Kidney (tissue), 14 donors: Measurements from ENCODE around the gene ANGPTL4. TPM values are rescaled to one million over a fixed set of nuclear protein-coding genes. Genes with fewer than 3 reads are reported as not detected.

Experiments
- DNase-seq, 5 donors: peaks; one replicate each; pipeline ENCODE4 v3.0.0-alpha.2; 2013 to 2020
- FAIRE-seq: peaks from 2 replicates; lab custom pipeline; 2012; peaks lifted over from hg19 to GRCh38; lab: Jason Lieb, UNC
- H3K27ac ChIP-seq, 2 donors: one replicate each; pipeline ENCODE4 v1.7.0; 2013; ENCODE audit warnings: low read depth in 2 of 2, low read length in 2 of 2, inconsistent platforms in 1 of 2
- H3K27me3 ChIP-seq: one replicate; pipeline ENCODE4 v1.7.1; 2013; ENCODE audit warnings: low read length, inconsistent platforms; ENCODE audit not compliant: control insufficient read depth, insufficient read depth
- H3K36me3 ChIP-seq, 3 donors: one replicate each; pipeline versions ENCODE4 v1.7.0 to v1.7.1; 2013; ENCODE audit warnings: low read length in 3 of 3, control low read depth in 1 of 3, inconsistent platforms in 1 of 3; ENCODE audit not compliant: insufficient read depth in 3 of 3, control insufficient read depth in 2 of 3
- H3K4me1 ChIP-seq, 3 donors: one replicate each; pipeline versions ENCODE4 v1.7.0 to v1.7.1; 2013; ENCODE audit warnings: low read length in 3 of 3, inconsistent platforms in 1 of 3, low read depth in 1 of 3; ENCODE audit not compliant: control insufficient read depth in 2 of 3, insufficient read depth in 2 of 3
- H3K4me3 ChIP-seq, 3 donors: one replicate each; pipeline versions ENCODE4 v1.7.0 to v1.8.1; 2013; ENCODE audit warnings: low read length in 3 of 3, control low read depth in 1 of 3, inconsistent platforms in 1 of 3
- H3K9ac ChIP-seq, 3 donors: one replicate each; pipeline versions ENCODE4 v1.7.0 to v1.7.1; 2013; ENCODE audit warnings: low read length in 3 of 3, control low read depth in 1 of 3, inconsistent platforms in 1 of 3
- H3K9me3 ChIP-seq, 3 donors: one replicate each; pipeline versions ENCODE4 v1.7.0 to v1.7.1; 2013; ENCODE audit warnings: low read length in 3 of 3, control low read depth in 1 of 3, inconsistent platforms in 1 of 3; ENCODE audit not compliant: control insufficient read depth in 2 of 3, insufficient read depth in 1 of 3
- CTCF ChIP-seq: IDR thresholded peaks from 3 replicates; pipeline ENCODE4 v1.5.1; 2012; ENCODE audit warnings: mild to moderate bottlenecking, moderate library complexity, borderline replicate concordance; ENCODE audit not compliant: insufficient read depth; ENCODE audit errors: extremely low read depth
- intact Hi-C: fragments of 100-400 bp; cut with DNase I; formaldehyde crosslinking; loops from one replicate; pipeline ENCODE4 v1.11.1; 2022
- polyA plus RNA-seq: library from polyadenylated mRNA; stranded (reverse); fragments of 350-450 nt; fragmentation: Illumina TruSeq; extraction: RNeasy Lipid Tissue Mini Kit (QIAGEN cat#74804); gene quantifications from one replicate; pipeline ENCODE4 v1.2.3, GENCODE V29; 2014; ENCODE audit warnings: low read depth, low replicate concordance; ENCODE audit not compliant: insufficient read depth
- total RNA-seq: library from RNA; stranded (reverse); fragmentation: NEBNext Ultra II Directional; extraction: Animal tissue kit (Norgen Biotek cat#: 25700); gene quantifications from one replicate; pipeline ENCODE4 v1.2.1, GENCODE V29; 2021
- donor health status: control.
- donor health status: control.
- donor health status: control.
- donor health status: control.
- donor health status: control.
- donor health status: DM: yes; HTN: yes; CAD: no.
- donor health status: Normal renal cell carcinoma (clear cell type).

Gene ANGPTL4
- total and polyA plus RNA-seq, 2 donors from 2014 or later = 7.2 to 40.3 TPM

DNA sequence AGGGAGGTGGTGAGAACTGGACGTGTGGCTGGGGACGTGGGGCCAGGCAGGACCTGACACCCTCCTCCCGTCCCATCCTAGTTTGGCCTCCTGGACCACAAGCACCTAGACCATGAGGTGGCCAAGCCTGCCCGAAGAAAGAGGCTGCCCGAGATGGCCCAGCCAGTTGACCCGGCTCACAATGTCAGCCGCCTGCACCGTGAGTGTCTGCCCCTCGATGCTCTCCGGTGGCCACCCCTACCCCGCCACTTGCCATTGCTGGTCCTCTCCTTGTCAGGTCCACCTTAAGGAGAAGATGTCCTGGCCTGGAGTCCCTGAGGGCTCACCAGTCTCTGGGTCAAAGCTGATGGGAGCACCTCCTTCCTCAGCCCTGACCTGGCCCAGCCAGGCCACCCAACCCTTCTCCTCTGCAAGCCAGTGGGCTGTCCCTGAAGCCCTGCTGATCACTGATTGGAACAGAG lies 2.2 kb downstream of the ANGPTL4 start:
- H3K9ac ChIP-seq = no peak overlapping the region
- FAIRE-seq (no peak), DNase-seq (peak in 1 of 5 donors; percentile 40)
- no peak for TF ChIP-seq CTCF
- H3K27ac ChIP-seq = no peak overlapping the region
- H3K36me3 ChIP-seq = no peaks in the 10 kb centered on the region
- intact Hi-C loops = no loop called here
- no peak overlapping the region for H3K4me3 ChIP-seq
- peaks cover 0 to 25% (median 9%) of the 10 kb centered on the region in 3 donors for H3K4me1 ChIP-seq
- H3K9me3 ChIP-seq = no peaks in the 10 kb centered on the region
- H3K27me3 ChIP-seq = peaks cover 3% of the 10 kb centered on the region

DNA sequence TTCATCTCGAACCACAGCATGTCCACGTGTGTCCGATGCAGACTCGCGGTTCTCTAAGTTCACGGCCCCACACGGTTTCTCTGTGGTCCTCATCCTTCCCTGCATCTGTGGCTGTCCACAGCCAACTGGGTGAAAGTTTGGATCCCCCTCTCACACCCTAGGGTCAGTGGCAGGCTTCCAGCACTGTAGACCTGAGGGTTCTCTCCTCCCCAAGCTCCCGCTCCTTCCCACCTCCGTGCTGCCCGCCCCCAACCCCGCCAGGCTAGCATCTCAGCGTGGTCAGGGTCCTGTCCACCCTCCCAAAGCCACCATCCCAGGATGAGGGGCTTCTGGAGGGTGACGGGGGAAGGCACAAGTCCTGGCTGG lies 3.0 kb downstream of the ANGPTL4 start:
- FAIRE-seq (no peak), DNase-seq (peak in 1 of 5 donors; percentile 35)
- TF ChIP-seq CTCF = no peak
- H3K27me3 ChIP-seq = peaks cover 3% of the 10 kb centered on the region
- H3K9me3 ChIP-seq = no peaks in the 10 kb centered on the region
- peak overlapping the region; percentile 20 to 47 for H3K27ac ChIP-seq
- H3K36me3 ChIP-seq = no peaks in the 10 kb centered on the region
- intact Hi-C loops = no loop called here
- no peak overlapping the region for H3K4me3 ChIP-seq
- no peak overlapping the region for H3K9ac ChIP-seq
- peaks cover 0 to 25% (median 6%) of the 10 kb centered on the region in 3 donors for H3K4me1 ChIP-seq

GRCh38 chr19:8367327-8368001 lies 3.5 kb downstream of the ANGPTL4 start:
- Histone ChIP-seq H3K4me1 (peaks cover 0 to 20% (median 3%) of the 10 kb centered on the region in 3 donors), H3K27ac (peak overlapping the region; percentile 37 to 47), H3K4me3 (no peak overlapping the region), H3K27me3 (peaks cover 3% of the 10 kb centered on the region), H3K9ac (no peak overlapping the region), H3K36me3 (no peaks in the 10 kb centered on the region), H3K9me3 (no peaks in the 10 kb centered on the region)
- TF ChIP-seq CTCF = no peak
- DNase-seq (peak; percentile 93 to 98 (median 93)), FAIRE-seq (no peak)
- intact Hi-C loops = no loop called here
